GM18508 (cell line): Measurements from ENCODE around the gene CLPTM1L.
"Not testable (repeated sequence)": the region's sequence is repeated elsewhere in the genome, so short reads cannot be mapped to it uniquely, and the experiment has no call there.

Experiments used
- ATAC-seq: cut with Tn5 transposase; IDR thresholded peaks from one replicate; pipeline ENCODE4 v1.9.1; 2021; ENCODE audit warnings: moderate number of reproducible peaks; ENCODE audit not compliant: insufficient read depth, unreplicated experiment

CLPTM1L gene

GRCh38 chr5:1343315-1343751, 1.6 kb downstream of the CLPTM1L start:
- no peak for ATAC-seq

- ATAC-seq, result not testable (repeated sequence)
Measured at GRCh38 chr5:1342711-1343110, 2.2 kb downstream of the CLPTM1L start.

- no peak for ATAC-seq
Measured at GRCh38 chr5:1342268-1342667, 2.6 kb downstream of the CLPTM1L start.

- ATAC-seq, result no peak
Measured at GRCh38 chr5:1341863-1342262, 3.0 kb downstream of the CLPTM1L start.

- ATAC-seq, result not testable (repeated sequence)
Measured at GRCh38 chr5:1339818-1340210, 5.1 kb downstream of the CLPTM1L start.

- ATAC-seq, result not testable (repeated sequence)
Measured at GRCh38 chr5:1339139-1339817, 5.6 kb downstream of the CLPTM1L start.

GRCh38 chr5:1338506-1339070, 6.3 kb downstream of the CLPTM1L start:
- no peak for ATAC-seq

GRCh38 chr5:1338196-1338490, 6.8 kb downstream of the CLPTM1L start:
- ATAC-seq, result no peak

GRCh38 chr5:1337489-1338195, 7.3 kb downstream of the CLPTM1L start:
- no peak for ATAC-seq

- no peak for ATAC-seq
Measured at GRCh38 chr5:1336749-1337488, 8.0 kb downstream of the CLPTM1L start.

- ATAC-seq, result no peak
Measured at GRCh38 chr5:1336106-1336561, 8.8 kb downstream of the CLPTM1L start.

- ATAC-seq, result no peak
Measured at GRCh38 chr5:1335540-1336095, 9.3 kb downstream of the CLPTM1L start.

- no peak for ATAC-seq
Measured at GRCh38 chr5:1334831-1335539, 9.9 kb downstream of the CLPTM1L start.

GRCh38 chr5:1333986-1334385, 10.9 kb downstream of the CLPTM1L start:
- no peak for ATAC-seq

GRCh38 chr5:1333286-1333685, 11.6 kb downstream of the CLPTM1L start:
- not testable (repeated sequence) for ATAC-seq

GRCh38 chr5:1332461-1333001, 12.4 kb downstream of the CLPTM1L start:
- no peak for ATAC-seq

- ATAC-seq, result no peak
Measured at GRCh38 chr5:1331861-1332405, 13.0 kb downstream of the CLPTM1L start.

- ATAC-seq, result no peak
Measured at GRCh38 chr5:1330847-1331831, 13.8 kb downstream of the CLPTM1L start.
